Left lung (tissue), 10 donors: Measurements from ENCODE around the gene JAK3. TPM values are rescaled to one million over a fixed set of nuclear protein-coding genes. Genes with fewer than 3 reads are reported as not detected.

ENCODE experiments used
- ATAC-seq: fragments of 200-7000 bp; cut with Tn5 transposase; one replicate; pipeline ENCODE4 v1.9.1; 2020; ENCODE audit warnings: moderate library complexity
- DNase-seq, 4 donors: peaks; one replicate each; pipeline ENCODE4 v3.0.0-alpha.2; 2013 to 2020
- H3K27ac ChIP-seq, 2 donors: fragments of 200-600 bp; sonication (generic) in 1 of 2; one replicate each; pipeline versions ENCODE4 v1.5.0 to v1.8.0; 2020 to 2021
- H3K27me3 ChIP-seq, 2 donors: fragments of 200-600 bp; sonication (generic) in 1 of 2; one replicate each; pipeline versions ENCODE4 v1.5.0 to v1.8.0; 2020 to 2021
- H3K36me3 ChIP-seq, 2 donors: fragments of 200-600 bp; sonication (generic) in 1 of 2; one replicate each; pipeline versions ENCODE4 v1.5.0 to v1.8.0; 2020 to 2021
- H3K4me1 ChIP-seq, 2 donors: fragments of 200-600 bp; one replicate each; pipeline ENCODE4 v1.8.0; 2021
- H3K4me3 ChIP-seq, 2 donors: fragments of 200-600 bp; sonication (generic) in 1 of 2; one replicate each; pipeline versions ENCODE4 v1.5.0 to v1.8.0; 2020 to 2021; ENCODE audit warnings: mild to moderate bottlenecking in 1 of 2
- H3K9me3 ChIP-seq, 2 donors: fragments of 200-600 bp; sonication (generic) in 1 of 2; one replicate each; pipeline versions ENCODE4 v1.5.0 to v1.8.0; 2020 to 2021
- CTCF ChIP-seq, 2 donors: fragments of 200-600 bp; sonication (generic) in 1 of 2; IDR thresholded peaks; one replicate each; pipeline versions ENCODE4 v1.5.0 to v1.8.0; 2021; ENCODE audit warnings: antibody characterized with exemption in 2 of 2
- intact Hi-C, 2 donors: fragments of 100-400 bp; cut with DNase I; formaldehyde crosslinking; loops; one replicate each; pipeline versions ENCODE4 v1.11.2 to v1.14.2; 2022
- polyA plus RNA-seq, 6 donors: library from polyadenylated mRNA; unstranded; fragments of 120-200 nt; gene quantifications; one replicate each; pipeline ENCODE4 v1.2.1, GENCODE V29; 2013; ENCODE audit not compliant: insufficient read length in 6 of 6
- total RNA-seq, 2 donors: library from RNA; stranded (reverse); fragmentation: NEBNext Ultra II Directional; extraction: Animal tissue kit (Norgen Biotek cat#: 25700); gene quantifications; one replicate each; pipeline ENCODE4 v1.2.1, GENCODE V29; 2021
- donor health status: DM: no; HTN: yes; CAD: no.
- donor health status: DM: no; HTN: no; CAD: no.

The JAK3 gene
- total and polyA plus RNA-seq, 8 donors: 2.3 to 35.9 (median 3.0) TPM

GRCh38 chr19:17866312-17866963 is 18.7 kb upstream of the JAK3 start:
- H3K27ac ChIP-seq: no peak overlapping the region
- H3K9me3 ChIP-seq: no peaks in the 10 kb centered on the region
- DNase-seq (no peak), ATAC-seq (no peak)
- H3K4me1 ChIP-seq: peaks cover 3 to 32% of the 10 kb centered on the region in 2 donors
- peaks cover 9 to 43% of the 10 kb centered on the region in 2 donors for H3K36me3 ChIP-seq
- peaks cover 21 to 27% of the 10 kb centered on the region in 2 donors for H3K27me3 ChIP-seq
- intact Hi-C loops: loop anchor here in 1 of 2 donors (10.0 kb wide), 2 partner anchors 58 to 128 kb away; no protein-coding TSS in a partner anchor
- H3K4me3 ChIP-seq: no peak overlapping the region
- no peak for TF ChIP-seq CTCF (IDR thresholded peaks at IDR 0.05)

- Histone ChIP-seq H3K27me3 (peaks cover 13 to 19% of the 10 kb centered on the region in 2 donors), H3K36me3 (peaks cover 9 to 44% of the 10 kb centered on the region in 2 donors), H3K27ac (peak overlapping the region in 1 of 2 donors; percentile 13), H3K4me3 (no peak overlapping the region), H3K4me1 (peaks cover 10 to 38% of the 10 kb centered on the region in 2 donors), H3K9me3 (no peaks in the 10 kb centered on the region)
- DNase-seq: no peak
- peak; percentile 77 for ATAC-seq
- intact Hi-C loops: loop anchor here in 1 of 2 donors (10.0 kb wide), 2 partner anchors 59 to 129 kb away; no protein-coding TSS in a partner anchor
- TF ChIP-seq CTCF (IDR thresholded peaks at IDR 0.05): no peak
These were observed 17.9 kb upstream of the JAK3 start for GRCh38 chr19:17865364-17866311.

GRCh38 chr19:17863520-17864182 is 15.9 kb upstream of the JAK3 start:
- ATAC-seq: no peak
- intact Hi-C loops: loop anchor here in 1 of 2 donors (10.0 kb wide), 2 partner anchors 61 to 131 kb away; no protein-coding TSS in a partner anchor
- no peak for TF ChIP-seq CTCF (IDR thresholded peaks at IDR 0.05)

GRCh38 chr19:17862711-17863519 is 15.1 kb upstream of the JAK3 start:
- H3K4me3 ChIP-seq: no peak overlapping the region
- no peaks in the 10 kb centered on the region for H3K9me3 ChIP-seq
- H3K4me1 ChIP-seq: peaks cover 11 to 47% of the 10 kb centered on the region in 2 donors
- peaks cover 9 to 44% of the 10 kb centered on the region in 2 donors for H3K36me3 ChIP-seq
- ATAC-seq (no peak), DNase-seq (no peak)
- no peak for TF ChIP-seq CTCF (IDR thresholded peaks at IDR 0.05)
- peak overlapping the region in 1 of 2 donors; percentile 13 for H3K27ac ChIP-seq
- intact Hi-C loops: loop anchor here in 1 of 2 donors (10.0 kb wide), 2 partner anchors 62 to 132 kb away; no protein-coding TSS in a partner anchor
- H3K27me3 ChIP-seq: no peaks in the 10 kb centered on the region

More at GRCh38 chr19:17863520-17864182, 15.9 kb upstream of the JAK3 start:
- Histone ChIP-seq H3K4me1 (peaks cover 11 to 47% of the 10 kb centered on the region in 2 donors), H3K27me3 (no peaks in the 10 kb centered on the region), H3K4me3 (no peak overlapping the region), H3K27ac (peak overlapping the region in 1 of 2 donors; percentile 13), H3K9me3 (no peaks in the 10 kb centered on the region), H3K36me3 (peaks cover 9 to 44% of the 10 kb centered on the region in 2 donors)
- DNase-seq: no peak
